SH-SY5Y (cell line): ENCODE data around the gene PDIA2.

Experiments
- GATA2 ChIP-seq: IDR thresholded peaks from 2 replicates; pipeline ENCODE4 v1.6.1; 2011; ENCODE audit warnings: mild to moderate bottlenecking, low read depth, low read length
- GATA3 ChIP-seq: IDR thresholded peaks from 2 replicates; pipeline ENCODE4 v1.6.1; 2011; ENCODE audit warnings: low read depth, mild to moderate bottlenecking, low read length, moderate library complexity

DNA sequence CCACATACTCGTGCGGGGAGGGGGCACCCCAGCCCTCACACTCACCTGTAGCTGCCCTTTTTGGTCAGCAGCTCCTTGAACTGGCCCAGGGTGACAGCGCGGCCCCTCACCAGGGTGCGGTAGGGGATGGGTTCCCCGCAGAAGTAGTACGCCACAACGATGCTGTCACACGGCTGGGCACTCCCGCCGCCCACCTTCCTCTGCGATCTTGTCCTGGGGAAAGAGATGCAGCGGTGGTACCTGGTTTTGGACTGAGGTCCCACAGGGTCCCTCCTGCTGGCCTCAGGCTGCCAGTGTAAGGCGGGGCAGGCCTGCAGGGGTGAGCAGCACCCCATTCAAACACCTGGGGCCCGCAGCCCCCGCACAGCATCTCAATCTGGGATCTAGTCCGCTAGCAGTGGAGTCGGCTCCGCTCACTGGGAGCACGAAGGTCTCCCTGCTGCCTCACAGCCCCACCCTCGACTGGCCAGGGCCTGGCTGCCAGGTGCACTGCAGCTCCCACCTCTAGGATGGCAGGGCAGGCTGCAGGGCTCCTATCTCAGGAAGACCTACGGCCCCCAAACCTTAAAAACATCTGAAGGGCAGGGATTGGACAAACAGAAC is 6.5 kb downstream of the PDIA2 start:
- TF ChIP-seq GATA2: no peak
- TF ChIP-seq GATA3: no peak
